ENCODE measurements around the gene CFAP68.

The CFAP68 gene

GRCh38 chr11:111933872-111934271, 54.5 kb downstream of the CFAP68 start:
- DNase-seq (ENCODE audit: low read depth) = peak; percentile 46
- no peak for TF ChIP-seq CTCF (conservative IDR thresholded peaks at IDR 0.05; ENCODE audit: low read depth, low read length)
- H3K4me3 ChIP-seq (ENCODE audit: low read depth, low read length) = no peak overlapping the region

GRCh38 chr11:111934306-111934705, 55.0 kb downstream of the CFAP68 start:
- DNase-seq (ENCODE audit: low read depth) = no peak
- no peak overlapping the region for H3K4me3 ChIP-seq (ENCODE audit: low read depth, low read length)
- TF ChIP-seq CTCF (conservative IDR thresholded peaks at IDR 0.05; ENCODE audit: low read depth, low read length) = no peak

Data from choroid plexus epithelial cell (primary cell).